Lung (tissue), 12 donors: ENCODE results near the gene C11orf21. TPM values are rescaled to one million over a fixed set of nuclear protein-coding genes. Genes with fewer than 3 reads are reported as not detected.

ENCODE experiments used
- ATAC-seq: fragments of 200-7000 bp; cut with Tn5 transposase; one replicate; pipeline ENCODE4 v1.9.1; 2020; ENCODE audit warnings: moderate number of reproducible peaks; ENCODE audit not compliant: insufficient read depth, low FRiP score
- DNase-seq, 3 donors: peaks; one replicate each; pipeline ENCODE4 v3.0.0-alpha.2; 2013 to 2017
- H3K27ac ChIP-seq, 2 donors: one replicate each; pipeline ENCODE4 v1.5.1; 2013; ENCODE audit warnings: mild to moderate bottlenecking in 2 of 2, moderate library complexity in 2 of 2, control low read depth in 1 of 2, inconsistent platforms in 1 of 2, low read depth in 1 of 2, low read length in 1 of 2
- H3K27me3 ChIP-seq, 3 donors: one replicate each; pipeline ENCODE4 v1.5.1; 2013; ENCODE audit warnings: low read length in 2 of 3; ENCODE audit not compliant: control insufficient read depth in 3 of 3, insufficient read depth in 3 of 3
- H3K36me3 ChIP-seq, 4 donors: one replicate each; pipeline ENCODE4 v1.5.1; 2013; ENCODE audit warnings: low read length in 4 of 4, mild to moderate bottlenecking in 1 of 4, moderate library complexity in 1 of 4; ENCODE audit not compliant: control insufficient read depth in 4 of 4, insufficient read depth in 4 of 4
- H3K4me1 ChIP-seq, 5 donors: one replicate each; pipeline ENCODE4 v1.5.1; 2013; ENCODE audit warnings: low read length in 5 of 5, mild to moderate bottlenecking in 2 of 5, moderate library complexity in 1 of 5; ENCODE audit not compliant: control insufficient read depth in 5 of 5, insufficient read depth in 5 of 5
- H3K4me3 ChIP-seq: one replicate; pipeline ENCODE4 v1.5.1; 2013; ENCODE audit warnings: mild to moderate bottlenecking, control low read depth, moderate library complexity
- H3K9ac ChIP-seq, 2 donors: one replicate each; pipeline ENCODE4 v1.5.1; 2013; ENCODE audit warnings: low read length in 2 of 2, control low read depth in 1 of 2; ENCODE audit not compliant: insufficient read depth in 1 of 2
- H3K9me3 ChIP-seq, 4 donors: one replicate each; pipeline ENCODE4 v1.5.1; 2013; ENCODE audit warnings: low read length in 3 of 4, mild to moderate bottlenecking in 1 of 4, moderate library complexity in 1 of 4; ENCODE audit not compliant: control insufficient read depth in 4 of 4, insufficient read depth in 3 of 4
- CTCF ChIP-seq: IDR thresholded peaks from 2 replicates; pipeline ENCODE4 v1.5.1; 2012; ENCODE audit warnings: mild to moderate bottlenecking; ENCODE audit errors: control extremely low read depth, extremely low read depth
- WGBS, 2 donors: extraction: QIAGEN DNeasy Blood & Tissue Kit; methylation state at CpG; one replicate each; pipeline ENCODE4 v1.1.7; 2013; 5-methylcytosine and 5-hydroxymethylcytosine counted together
- polyA plus RNA-seq, 2 donors: library from polyadenylated mRNA; stranded (reverse); fragments of 200-250 nt; gene quantifications; one replicate each; pipeline ENCODE4 v1.2.1, GENCODE V29; 2013
- total RNA-seq, 2 donors: library from RNA; depleted of rRNA in 1 of 2; stranded (reverse); fragments of >200 nt in 1 of 2; gene quantifications; one replicate each; pipeline ENCODE4 v1.2.1, GENCODE V29; 2014 to 2021
- donor health status: control.
- donor health status: control.
- donor health status: Bipolar disorder and iron deficiency.
- donor health status: healthy.
- donor health status: DM: yes; HTN: yes; CAD: no.

C11orf21 gene
- total and polyA plus RNA-seq, 4 donors = 3.4 to 6.0 (median 4.8) TPM

- DNase-seq (no peak), ATAC-seq (no peak)
- 83 to 88% methylated on average over 10 of the region's 10 CpGs for WGBS, 2 donors
- TF ChIP-seq CTCF = no peak
- H3K27me3 ChIP-seq = no peaks in the 10 kb centered on the region
- H3K36me3 ChIP-seq = no peaks in the 10 kb centered on the region
- H3K9ac ChIP-seq = no peak overlapping the region
- H3K4me1 ChIP-seq = no peaks in the 10 kb centered on the region
- H3K9me3 ChIP-seq = peaks cover 0 to 8% (median 0%) of the 10 kb centered on the region in 4 donors
- no peak overlapping the region for H3K27ac ChIP-seq
- no peak overlapping the region for H3K4me3 ChIP-seq
Measured at GRCh38 chr11:2346586-2347307, 45.0 kb upstream of the C11orf21 start.

- no peak overlapping the region for H3K9ac ChIP-seq
- no peak overlapping the region for H3K4me3 ChIP-seq
- ATAC-seq (no peak), DNase-seq (no peak)
- 83 to 84% methylated on average over 4 of the region's 4 CpGs for WGBS, 2 donors
- no peaks in the 10 kb centered on the region for H3K27me3 ChIP-seq
- TF ChIP-seq CTCF = no peak
- H3K4me1 ChIP-seq = no peaks in the 10 kb centered on the region
- H3K36me3 ChIP-seq = no peaks in the 10 kb centered on the region
- H3K27ac ChIP-seq = no peak overlapping the region
- H3K9me3 ChIP-seq = peaks cover 0 to 7% (median 0%) of the 10 kb centered on the region in 4 donors
Measured at GRCh38 chr11:2346014-2346413, 44.3 kb upstream of the C11orf21 start.

GRCh38 chr11:2345050-2345449 is 43.3 kb upstream of the C11orf21 start:
- Histone ChIP-seq H3K9me3 (peaks cover 0 to 5% (median 0%) of the 10 kb centered on the region in 4 donors), H3K27ac (no peak overlapping the region), H3K4me3 (no peak overlapping the region), H3K36me3 (no peaks in the 10 kb centered on the region), H3K9ac (no peak overlapping the region), H3K4me1 (no peaks in the 10 kb centered on the region), H3K27me3 (no peaks in the 10 kb centered on the region)
- ATAC-seq (no peak), DNase-seq (no peak)
- no peak for TF ChIP-seq CTCF
- 94 to 96% methylated on average over 2 of the region's 2 CpGs for WGBS, 2 donors

DNA sequence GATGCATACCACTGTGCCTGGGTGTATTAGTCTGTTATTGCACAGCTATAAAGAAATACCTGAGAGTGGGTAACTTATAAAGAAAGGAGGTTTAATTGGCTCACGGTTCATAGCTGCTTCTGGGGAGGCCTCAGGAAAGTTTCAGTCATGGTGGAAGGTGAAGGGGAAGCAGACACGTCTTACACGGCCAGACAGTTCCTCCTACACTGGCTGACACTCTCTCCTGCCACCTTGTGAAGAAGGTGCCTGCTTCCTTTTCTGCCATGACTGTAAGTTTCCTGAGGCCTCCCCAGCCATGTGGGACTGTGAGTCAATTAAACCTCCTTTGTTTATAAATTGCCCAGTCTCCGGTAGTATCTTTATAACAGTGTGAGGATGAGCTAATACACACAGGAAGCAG is 41.8 kb upstream of the C11orf21 start:
- Histone ChIP-seq H3K9ac (no peak overlapping the region), H3K4me1 (no peaks in the 10 kb centered on the region), H3K4me3 (no peak overlapping the region), H3K27ac (no peak overlapping the region), H3K9me3 (no peaks in the 10 kb centered on the region), H3K27me3 (no peaks in the 10 kb centered on the region), H3K36me3 (no peaks in the 10 kb centered on the region)
- DNase-seq (no peak), ATAC-seq (no peak)
- no peak for TF ChIP-seq CTCF
- 69 to 76% methylated on average over 4 of the region's 4 CpGs for WGBS, 2 donors
